ENCODE data around the gene MAP2K7.

MAP2K7 gene

DNA sequence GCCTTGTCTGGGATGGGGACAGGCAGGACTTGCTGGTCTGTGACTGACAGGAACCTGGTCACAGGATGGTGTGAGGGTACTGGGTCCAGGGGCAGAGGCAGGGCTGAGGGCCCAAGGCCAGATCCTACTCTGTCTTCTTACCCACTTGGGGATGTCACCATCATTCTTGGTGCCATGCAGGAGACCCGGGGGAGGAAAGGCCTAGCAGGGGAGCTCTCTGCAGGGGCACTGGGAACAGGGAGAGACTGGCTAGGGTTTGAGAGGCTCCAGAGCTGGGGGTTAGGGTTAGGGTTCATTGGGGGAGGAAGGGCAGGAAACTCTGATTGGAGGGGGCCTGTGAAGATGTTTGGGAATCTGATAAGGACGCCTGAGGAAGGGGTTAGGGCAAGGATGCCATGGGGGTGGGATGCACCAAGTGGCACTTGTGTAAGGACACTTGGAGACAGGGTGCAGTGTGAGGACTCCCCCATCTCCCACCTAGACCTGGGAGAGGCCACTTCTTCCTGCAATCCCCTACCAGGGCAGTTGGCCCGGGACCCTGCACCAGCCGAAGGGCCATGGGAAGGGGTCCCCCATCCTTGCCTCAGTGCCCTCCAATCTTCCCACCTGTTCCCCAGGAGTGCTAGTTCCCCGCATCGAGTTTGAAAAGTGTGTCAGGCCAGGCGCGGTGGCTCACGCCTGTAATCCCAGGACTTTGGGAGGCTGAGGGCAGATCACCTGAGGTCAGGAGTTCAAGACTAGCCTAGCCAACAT is 36.4 kb upstream of the MAP2K7 start:
- no peak for DNase-seq

DNA sequence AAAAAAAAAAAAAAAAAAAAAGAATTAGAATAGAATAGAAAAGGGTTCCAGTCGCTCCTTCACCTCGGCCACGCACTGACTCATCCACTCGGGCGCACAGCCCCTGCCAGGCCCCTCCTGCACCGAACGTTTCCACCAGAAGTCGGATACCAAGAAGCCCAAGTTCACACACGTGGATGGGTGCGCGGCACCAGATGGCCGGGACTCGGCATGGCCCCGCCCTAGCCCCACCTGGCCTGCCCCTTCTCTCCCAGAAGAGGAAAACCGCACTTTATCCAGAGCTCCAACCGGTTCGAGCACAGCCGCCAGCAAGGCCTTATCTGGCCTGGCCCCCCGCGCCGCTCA is 35.4 kb upstream of the MAP2K7 start:
- peak in 1 of 2 experiments; percentile 53 for DNase-seq

DNA sequence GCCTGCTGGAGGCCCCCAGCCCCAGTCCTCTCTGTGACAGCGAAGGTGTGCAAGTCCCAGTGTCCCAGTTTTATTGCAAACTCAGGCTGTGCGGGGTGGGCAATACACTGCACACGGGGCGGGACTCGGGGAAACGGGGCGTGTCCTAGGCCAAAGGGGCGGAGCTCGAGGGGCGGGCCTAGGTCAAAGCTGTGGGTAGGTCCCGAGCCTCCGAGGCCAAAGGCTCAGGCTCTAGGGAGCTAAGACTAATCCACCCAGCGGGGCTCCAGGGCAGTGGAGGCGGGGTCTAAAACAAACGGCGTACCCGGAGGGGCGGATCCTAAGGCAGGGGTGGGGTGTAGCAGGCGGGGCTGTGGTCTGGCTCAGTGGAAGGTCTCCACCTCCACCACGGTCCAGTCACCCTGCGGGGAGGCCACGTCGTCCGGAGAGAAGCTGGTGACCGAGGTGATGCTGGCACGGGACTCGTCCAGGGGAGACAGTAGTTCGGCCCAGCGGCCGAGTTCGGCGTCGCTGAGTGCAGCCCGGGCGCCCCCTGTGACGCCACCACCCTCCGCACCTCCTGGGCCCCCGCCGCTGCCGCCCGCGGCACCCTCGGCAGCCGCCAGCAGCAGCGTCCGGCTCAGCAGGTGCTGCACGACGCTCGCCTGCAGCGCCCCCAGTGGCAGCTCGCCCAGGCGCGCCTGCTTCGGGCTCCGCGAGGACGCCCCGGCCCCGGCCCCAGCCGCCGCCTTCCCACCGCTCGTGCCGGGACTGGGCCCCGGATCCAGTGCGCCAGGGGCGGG is 34.8 kb upstream of the MAP2K7 start:
- DNase-seq: peak; percentile 88 to 91

DNA sequence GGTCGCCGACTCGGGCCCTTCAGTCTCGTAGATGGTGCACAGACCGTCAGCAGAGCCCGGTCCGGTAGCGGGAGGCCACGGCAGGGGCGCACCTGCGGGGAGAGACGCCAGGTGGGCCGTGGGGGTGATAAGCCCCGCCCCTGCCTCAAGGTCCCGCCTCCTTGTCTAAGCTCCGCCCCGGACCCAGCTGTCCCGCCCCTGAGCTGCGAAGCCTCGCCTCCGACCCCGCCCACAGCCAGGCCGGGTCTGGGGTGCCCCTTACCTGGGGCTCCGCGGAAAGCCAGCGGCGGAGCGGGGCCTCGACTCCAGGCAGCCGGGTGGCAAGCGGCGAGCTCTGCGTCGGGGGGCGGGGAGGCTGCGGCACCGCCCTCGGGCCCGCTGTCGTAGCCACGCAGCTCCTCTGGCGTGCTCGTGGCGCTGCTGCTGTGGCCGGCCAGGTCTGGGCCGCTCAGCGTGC is 34.2 kb upstream of the MAP2K7 start:
- peak; percentile 90 to 91 for DNase-seq

DNA sequence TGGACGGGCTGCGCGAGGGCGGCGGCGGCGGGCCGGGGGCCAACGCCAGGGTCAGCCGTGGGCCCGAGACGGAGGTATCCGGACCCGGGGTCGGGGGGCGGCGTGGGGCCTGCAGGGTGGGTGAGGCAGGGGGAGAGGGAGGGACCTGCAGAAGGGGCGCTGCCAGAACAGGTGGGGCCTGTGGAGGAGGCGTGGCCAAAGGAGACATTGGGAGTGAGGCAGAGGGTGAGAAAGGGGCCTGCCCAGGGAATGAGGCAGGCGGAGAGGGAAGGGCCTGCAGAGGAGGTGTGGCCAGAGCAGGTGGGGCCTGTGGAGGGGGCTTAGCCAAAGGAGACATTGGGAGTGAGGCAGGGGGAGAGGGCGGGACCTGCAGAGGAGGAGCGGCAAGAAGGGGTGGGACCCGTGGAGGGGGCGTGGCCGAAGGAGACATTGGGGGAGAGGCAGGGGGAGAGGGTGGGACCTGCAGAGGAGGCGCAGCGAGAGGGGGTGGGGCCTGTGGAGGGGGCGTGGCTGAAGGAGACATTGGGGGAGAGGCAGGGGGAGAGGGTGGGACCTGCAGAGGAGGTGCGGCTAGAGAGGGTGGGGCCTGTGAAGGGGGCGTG is 33.7 kb upstream of the MAP2K7 start:
- DNase-seq: peak; percentile 75 to 77

DNA sequence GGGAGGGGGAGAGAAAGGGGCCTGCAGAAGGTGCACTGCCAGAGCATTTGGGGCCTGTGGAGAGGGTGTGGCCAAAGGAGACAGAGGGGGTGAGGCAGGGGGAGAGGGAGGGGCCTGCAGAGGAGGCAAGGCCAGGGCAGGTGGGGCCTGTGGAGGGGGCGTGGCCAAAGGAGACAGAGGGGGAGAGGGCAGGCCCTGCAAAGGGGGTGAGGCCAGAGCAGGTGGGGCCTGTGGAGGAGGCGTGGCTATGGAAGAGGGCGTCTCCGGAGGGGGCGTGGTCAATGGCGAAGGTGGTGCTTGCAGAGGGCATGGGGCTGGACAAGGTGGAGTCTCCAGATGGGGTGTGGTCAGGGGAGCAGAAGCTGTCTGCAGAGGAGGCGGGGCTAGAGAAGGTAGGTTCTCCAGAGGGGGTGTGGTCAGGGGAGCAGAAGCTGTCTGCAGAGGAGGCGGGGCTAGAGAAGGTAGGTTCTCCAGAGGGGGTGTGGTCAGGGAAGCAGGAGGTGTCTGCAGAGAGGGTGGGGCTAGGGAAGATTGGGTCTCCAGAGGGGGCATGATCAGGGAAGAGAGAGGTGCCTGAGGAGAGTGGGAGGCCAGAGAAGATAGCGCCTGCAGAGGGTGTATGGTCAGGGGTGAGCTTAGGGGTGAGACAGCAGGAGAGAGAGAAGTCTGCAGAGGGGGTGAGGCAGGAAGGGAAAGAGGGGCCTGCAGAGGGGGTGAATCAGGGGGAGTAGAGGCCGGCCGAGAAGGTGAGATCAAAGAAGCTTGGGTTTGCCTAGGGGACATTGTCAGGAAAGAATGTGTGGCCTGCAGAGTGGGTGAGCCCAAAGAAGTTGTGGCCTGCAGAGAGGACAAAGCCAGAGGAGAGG is 32.9 kb upstream of the MAP2K7 start:
- peak; percentile 79 to 83 for DNase-seq

DNA sequence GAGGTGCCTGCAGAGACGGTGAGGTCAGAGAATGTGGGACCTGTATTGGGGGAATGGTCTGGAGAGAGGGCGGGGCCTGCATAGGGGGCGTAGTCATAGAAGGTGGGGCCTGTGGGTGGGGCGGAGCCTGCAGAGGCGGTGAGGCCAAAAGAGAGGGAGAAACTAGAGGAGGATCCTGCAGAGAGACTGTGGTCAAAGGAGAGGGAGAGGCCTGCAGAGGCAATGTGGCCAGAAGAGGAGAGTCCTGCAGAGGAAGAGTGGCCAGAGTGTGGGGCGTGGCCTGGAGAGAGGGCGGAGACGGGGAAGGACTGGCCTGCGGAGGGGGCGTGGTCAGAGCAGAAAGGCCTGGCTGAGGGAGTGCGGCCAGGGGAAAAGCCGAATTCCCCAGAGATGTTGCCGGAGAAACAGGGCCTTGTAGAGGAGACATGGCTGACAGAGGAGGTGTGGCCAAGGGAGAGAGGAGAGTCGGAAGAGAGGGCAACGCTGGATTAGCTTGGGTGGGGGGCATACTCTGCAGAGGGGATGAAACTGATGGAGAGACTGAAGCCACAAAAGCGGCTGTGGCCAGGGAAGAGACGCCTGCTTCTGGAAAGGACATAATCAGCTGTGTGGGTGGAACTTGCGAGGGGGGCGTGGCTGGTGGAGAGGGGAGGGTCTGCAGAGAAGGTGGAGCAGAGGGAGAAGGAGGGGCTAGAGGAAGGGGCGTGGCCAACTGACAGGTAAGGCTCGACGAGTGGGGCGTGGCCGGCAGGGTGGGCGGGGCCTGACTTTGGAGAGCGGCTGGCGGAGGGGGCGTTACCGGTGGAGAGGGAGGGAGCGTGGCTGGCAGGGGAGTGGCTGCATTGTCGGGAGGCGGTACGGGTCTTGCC is 32.0 kb upstream of the MAP2K7 start:
- peak; percentile 91 to 93 for DNase-seq

DNA sequence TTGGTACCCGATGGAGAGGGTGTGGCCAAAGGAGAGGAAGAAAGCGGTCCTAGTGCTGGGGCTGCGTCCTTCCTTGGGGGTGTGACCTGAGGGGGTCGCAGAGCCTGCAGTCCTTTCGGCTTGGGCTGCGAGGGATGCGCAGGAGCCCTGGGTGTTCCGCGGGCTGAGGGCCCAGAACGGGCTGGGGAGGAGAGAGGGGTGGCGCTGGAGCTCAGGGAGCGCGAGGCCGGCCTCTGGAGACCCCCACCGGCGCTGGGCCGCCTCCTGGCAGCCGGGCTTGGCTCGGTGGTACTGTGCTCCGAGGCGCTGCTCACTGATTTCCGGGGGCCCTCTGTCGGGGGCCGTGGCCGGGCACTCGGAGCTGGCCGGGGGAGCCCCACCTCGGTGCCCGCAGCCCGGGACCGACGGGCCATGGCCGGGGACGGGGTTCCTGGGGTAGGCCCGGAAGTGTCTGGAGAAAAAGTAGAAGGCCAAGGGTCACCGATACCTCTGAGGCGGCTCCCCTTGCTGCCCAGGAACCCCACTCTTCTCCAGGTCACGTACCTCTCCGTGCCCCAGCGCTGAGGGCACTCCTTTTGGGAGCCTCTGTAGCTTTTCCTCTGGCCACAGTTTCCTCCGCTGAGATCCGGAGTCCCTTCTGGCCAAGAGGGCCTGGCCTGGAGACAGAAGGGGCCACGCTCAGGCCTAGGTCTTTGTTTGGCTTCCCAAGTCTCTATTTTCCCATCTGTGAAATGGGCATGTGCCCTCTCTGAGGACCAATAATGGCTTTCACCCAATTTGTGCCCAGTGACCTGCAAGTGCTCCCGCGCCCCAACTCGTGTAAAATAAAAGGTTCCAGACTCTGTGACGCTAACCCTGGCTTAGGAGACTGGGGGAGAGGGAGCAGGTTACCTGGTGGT is 31.1 kb upstream of the MAP2K7 start:
- DNase-seq: no peak

DNA sequence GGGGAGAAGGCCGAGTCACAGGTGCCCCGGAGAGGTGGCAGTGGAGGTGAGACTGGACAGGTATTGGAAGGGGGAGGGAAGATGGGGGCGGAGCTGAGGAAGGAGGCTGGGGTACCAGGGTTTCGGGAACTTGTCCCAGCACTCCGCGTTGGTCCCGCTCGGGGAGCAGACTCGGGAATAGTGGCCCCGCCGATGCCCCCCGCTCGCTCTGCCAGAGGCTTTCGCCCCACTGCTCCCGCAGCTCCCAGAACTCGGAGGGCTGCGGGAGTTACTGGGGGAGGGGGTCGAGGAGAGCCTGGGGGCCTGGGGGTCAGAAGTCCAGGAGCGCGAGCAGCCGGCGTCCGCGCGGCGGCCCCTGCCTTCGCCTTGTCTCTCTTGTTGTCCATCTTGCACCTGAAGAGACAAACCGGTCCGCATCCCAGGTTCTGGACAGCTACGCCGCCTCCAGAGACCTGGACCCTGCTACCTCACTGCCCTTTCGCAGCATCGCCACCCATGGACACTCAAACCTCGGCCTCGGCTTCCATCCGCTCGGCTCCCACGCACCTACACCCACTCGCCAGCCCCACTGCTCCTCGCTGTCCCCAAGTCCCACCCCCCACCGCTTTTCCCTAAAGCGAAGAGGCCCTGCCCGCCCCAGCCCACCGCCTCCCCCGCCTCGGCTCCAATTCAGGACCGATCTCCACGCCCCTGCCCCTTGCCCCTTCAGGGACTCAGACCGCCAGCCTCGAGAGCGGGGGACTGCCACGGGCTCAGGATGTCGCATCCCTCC is 30.2 kb upstream of the MAP2K7 start:
- no peak for DNase-seq

DNA sequence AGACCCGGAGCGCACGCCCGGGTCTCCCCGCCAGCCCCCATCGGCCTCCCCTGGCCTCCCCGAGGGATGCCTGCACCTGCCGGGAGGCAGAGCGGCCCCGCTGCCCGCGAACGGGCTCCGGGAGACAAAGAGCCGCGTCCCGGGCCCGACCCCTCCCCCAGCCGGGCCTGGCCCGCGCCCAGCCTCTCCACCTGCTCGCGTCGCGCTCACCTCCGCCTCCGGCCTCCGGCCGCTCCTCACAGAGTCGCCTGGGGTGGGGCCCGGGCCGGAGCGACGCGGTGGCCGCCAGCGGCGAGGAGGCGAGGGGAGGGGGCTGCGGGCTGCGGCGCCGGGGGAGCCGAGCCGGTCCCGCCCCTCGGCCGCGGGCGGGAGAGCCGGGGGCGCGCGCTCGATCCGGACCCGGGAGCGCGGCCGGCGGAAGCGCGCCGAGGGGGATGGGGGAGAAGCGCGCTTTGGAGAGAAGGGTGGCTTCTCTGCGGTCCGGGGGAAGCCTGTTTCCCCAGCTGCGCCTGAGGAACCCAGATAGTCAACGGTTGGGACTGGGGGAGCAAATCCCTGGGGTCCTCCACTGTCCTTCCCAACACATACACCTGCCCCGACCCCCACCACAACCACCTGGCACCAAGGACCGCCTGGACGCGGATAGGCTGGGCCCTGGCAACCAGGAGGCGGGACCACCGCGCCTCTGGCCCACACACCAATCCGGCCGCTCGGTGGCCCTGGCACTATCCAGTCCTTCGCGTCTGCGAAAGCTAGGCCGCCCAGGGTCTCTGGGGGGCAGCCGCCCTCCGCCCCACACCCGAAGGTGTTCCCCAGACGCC is 29.4 kb upstream of the MAP2K7 start, which contains the start of gene PRR36:
PRR36 (minus strand) TSS at position 315 of the 821 bp plus-strand sequence. CDS start 701 bp downstream, outside the sequence.
- peak in 1 of 2 experiments; percentile 52 for DNase-seq

DNA sequence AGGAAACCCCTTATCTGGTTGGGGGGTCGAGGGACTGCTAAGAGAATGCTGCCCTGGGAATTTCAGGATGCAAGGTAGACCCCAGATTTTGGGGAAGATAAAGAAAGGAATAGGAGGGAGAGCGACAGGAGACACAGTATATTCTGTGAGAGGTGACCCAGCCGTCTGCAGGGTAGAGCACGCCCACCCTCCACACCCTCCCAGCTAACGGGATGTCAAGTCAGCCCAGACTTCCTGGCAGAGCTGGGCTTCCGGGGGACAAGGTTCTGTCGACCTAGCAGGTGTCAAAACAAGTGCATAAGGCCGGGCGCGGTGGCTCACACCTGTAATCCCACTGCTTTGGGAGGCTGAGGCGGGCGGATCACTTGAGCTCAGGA is 28.8 kb upstream of the MAP2K7 start:
- DNase-seq: no peak

DNA sequence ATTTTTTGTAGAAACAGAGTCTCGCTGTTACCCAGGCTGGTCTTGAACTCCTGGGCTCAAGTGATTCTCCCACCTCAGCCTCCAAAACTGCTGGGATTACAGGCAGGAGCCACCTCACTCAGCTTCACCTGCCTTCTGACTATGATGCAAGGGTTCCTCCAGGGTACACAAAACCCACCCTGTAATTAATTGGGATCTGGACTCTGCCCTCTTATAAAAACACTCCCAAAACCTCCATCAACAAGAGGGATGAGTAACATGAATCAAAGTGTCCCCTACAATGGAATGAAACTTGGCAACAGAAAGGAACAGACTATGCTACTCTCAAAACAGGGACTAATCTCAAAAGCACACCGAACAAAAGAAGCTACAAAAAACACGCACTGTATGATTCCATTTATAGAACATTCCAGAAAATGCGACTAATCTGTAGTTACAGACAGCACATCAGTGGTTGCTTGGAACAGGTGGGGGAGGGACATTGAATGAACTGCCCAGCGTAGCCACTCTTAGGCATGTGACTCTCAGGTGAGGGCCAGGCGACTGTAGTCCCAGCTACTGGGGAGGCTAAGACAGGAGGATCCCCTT is 26.3 kb upstream of the MAP2K7 start:
- no peak for DNase-seq

DNA sequence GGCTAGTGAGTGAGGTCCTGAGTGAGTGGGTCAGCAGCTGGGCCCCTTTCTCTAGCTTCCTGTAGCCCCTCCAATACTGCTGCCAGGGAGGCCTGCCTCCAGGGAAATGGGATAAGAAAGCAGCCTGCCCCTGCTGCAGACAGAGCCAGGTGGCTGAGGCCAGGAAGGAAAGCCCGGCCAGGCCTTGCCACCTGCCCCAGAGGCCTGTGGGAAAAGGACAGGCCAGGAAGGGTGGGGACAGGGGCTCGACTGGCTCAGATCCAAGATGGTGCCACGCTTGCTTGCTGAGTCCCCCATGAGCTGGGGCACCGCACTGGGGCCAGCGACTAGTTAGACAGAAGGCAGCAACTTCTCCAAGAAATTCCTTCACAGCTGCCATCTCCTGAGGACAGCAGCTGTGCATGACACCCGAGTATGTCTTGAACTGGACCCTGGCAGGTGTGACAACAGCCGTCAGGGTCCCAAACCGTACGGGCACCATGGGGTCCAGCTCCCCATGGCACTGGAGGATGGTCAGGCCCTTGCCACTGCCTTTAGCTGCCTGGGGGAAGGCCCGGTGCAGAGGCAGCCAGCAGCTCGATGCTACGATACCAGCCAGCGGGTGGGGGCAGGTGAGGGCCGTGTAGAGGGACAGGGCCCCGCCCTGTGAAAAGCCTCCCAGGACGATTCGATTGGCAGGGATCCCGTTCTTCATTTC is 24.4 kb upstream of the MAP2K7 start:
- no peak for DNase-seq

DNA sequence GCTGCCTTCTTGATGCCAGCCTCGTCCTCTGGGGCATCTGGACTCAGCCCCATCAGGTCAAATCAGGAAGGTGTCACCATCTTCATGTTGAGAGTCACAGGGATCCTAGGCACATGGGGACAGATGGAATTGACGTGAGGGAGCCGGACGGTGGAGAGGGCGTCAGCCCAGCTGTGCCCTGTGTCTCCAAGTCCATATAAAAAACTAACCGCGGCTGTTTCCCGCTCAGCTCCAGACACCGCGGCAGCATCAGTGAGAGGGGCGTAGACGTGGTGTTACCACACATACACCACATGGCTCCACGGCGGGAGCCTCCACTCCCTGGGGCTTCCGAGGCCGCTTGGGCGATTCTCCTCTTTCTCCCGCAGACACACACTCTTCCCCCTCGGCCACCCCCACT is 23.8 kb upstream of the MAP2K7 start:
- DNase-seq: no peak

DNA sequence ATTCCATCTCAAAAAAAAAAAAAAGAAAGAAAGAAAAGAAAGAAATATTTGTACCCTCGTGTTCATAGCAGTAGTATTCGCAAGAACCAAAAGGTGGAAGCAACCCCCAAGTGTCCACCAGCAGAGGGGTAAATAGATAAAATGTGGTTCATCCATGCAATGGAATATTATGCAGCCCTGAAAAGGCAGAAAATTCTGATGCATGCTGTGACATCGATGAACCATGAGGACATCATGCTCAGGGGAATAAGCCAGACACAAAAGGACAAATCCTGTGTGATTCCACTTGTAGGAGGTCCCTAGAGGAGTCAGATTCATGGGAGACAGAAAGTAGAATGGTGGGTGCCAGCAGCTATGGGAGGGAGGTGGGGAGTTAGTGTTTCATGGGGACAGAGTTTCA is 21.8 kb upstream of the MAP2K7 start:
- no peak for DNase-seq

DNA sequence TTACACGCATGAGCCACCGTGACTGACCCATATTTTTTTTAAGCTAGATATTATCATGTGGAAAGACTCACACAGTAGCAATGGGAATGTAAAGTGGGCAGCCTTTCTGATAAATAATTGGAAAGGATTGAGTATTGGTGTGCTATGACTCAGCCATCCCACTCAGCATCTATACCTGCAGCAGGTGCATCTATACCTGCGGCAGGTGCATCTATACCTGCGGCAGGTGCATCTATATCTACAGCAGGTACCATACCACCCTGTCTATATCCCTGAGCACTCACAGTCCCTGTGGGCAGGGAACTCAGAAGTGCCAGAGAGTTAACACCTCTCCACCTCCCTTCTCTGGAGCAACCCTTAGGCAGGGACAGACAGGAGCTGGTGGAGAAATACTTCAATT is 20.6 kb upstream of the MAP2K7 start:
- no peak for DNase-seq

DNA sequence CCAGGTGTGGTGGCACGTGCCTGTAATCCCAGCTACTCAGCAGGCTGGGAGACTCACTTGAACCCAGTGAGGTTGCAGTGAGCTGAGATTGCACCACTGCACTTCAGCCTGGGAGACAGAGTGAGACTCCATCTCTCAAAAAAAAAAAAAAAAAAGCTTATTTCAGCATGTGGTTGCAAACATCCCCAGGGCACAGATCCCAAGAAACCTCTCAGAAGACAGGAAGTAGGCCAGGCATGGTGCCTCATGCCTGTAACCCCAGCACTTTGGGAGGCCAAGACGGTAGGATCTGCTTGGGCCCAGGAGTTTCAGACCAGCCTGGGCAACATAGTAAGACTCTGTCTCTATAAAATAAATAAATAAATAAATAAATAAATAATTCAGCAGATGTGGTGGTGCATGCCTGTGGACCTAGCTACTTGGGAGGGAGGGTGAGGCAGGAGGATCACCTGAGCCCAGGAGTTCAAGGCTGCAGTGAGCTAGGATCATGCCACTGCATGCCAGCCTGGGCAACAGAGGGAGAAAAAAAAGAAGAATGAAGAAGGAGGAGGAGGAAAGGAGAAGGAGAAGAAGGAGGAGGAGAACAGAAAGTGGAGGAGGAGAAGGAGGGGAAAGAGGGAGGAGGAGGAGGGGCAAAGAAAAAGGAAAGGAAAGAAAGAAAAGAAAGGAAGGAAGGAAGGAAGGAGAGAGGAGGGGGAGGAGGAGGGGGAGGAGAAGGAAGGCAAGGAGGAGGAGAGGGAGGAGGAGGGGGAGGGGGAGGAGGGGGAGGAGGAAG is 19.7 kb upstream of the MAP2K7 start:
- no peak for DNase-seq
